Measurements from ENCODE around the gene UGT1A8. TPM values are rescaled to one million over a fixed set of nuclear protein-coding genes. Genes with fewer than 3 reads are reported as not detected.

UGT1A8 gene
- total and polyA plus RNA-seq, 12 donors = 0.11 TPM; not detected in 11

GRCh38 chr2:233796254-233796653, 178.8 kb downstream of the UGT1A8 start:
- ATAC-seq (no peak), DNase-seq (no peak)
- TF ChIP-seq, protein P1, sequence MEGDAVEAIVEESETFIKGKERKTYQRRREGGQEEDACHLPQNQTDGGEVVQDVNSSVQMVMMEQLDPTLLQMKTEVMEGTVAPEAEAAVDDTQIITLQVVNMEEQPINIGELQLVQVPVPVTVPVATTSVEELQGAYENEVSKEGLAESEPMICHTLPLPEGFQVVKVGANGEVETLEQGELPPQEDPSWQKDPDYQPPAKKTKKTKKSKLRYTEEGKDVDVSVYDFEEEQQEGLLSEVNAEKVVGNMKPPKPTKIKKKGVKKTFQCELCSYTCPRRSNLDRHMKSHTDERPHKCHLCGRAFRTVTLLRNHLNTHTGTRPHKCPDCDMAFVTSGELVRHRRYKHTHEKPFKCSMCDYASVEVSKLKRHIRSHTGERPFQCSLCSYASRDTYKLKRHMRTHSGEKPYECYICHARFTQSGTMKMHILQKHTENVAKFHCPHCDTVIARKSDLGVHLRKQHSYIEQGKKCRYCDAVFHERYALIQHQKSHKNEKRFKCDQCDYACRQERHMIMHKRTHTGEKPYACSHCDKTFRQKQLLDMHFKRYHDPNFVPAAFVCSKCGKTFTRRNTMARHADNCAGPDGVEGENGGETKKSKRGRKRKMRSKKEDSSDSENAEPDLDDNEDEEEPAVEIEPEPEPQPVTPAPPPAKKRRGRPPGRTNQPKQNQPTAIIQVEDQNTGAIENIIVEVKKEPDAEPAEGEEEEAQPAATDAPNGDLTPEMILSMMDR (IDR thresholded peaks at IDR 0.05) = no peak
- Histone ChIP-seq H3K36me3 (no peaks in the 10 kb centered on the region), H3K27me3 (peaks cover 0 to 7% (median 0%) of the 10 kb centered on the region in 7 donors), H3K4me3 (no peak overlapping the region), H3K4me1 (no peaks in the 10 kb centered on the region), H3K27ac (no peak overlapping the region), H3K9me3 (peaks cover 0 to 5% (median 0%) of the 10 kb centered on the region in 11 donors)
- intact Hi-C loops (cut with DNase I) = no loop called here
- WGBS, 2 donors = 85 to 86% methylated on average over 9 of the region's 9 CpGs

- intact Hi-C loops (cut with DNase I) = no loop called here
- no peak for ATAC-seq
- TF ChIP-seq, protein P1 (IDR thresholded peaks at IDR 0.05) = no peak
- Histone ChIP-seq H3K27ac (no peak overlapping the region), H3K36me3 (no peaks in the 10 kb centered on the region), H3K9me3 (peaks cover 0 to 5% (median 0%) of the 10 kb centered on the region in 11 donors), H3K27me3 (peaks cover 0 to 7% (median 0%) of the 10 kb centered on the region in 7 donors), H3K4me1 (no peaks in the 10 kb centered on the region), H3K4me3 (no peak overlapping the region)
- DNase-seq = no peak
- 76 to 79% methylated on average over 14 of the region's 14 CpGs for WGBS, 2 donors
Measured at GRCh38 chr2:233798335-233799086, 181.1 kb downstream of the UGT1A8 start.

DNA sequence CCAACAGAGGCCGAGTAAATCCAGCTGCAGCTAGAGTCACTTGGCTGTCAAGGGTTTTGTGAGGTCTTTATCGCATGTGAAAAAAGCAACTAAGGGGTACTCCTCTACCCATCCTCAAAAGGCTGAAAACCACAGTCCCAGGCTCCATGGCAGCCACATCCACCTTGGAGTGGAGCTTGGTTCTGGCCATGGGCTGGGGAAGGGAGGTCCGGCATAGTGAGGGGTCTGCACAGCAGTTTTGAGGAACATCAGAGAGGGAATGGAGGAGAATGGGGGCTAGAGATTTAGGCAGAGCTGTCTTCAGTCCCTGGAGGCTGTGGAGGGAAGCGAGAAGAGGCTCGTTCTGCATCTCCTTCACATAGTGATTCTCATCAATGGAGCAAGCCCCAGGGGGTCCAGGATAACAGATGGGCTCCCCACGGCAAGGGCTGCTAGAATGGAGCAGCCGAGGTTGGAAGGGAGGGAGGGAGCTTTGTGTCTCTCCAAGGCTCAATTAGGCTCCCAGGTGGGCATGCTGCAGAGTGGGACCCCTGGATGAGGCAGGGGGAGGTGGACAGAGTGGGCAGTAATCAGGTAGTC, 181.7 kb downstream of the UGT1A8 start:
- Histone ChIP-seq H3K9me3 (peaks cover 0 to 5% (median 0%) of the 10 kb centered on the region in 11 donors), H3K4me3 (no peak overlapping the region), H3K27me3 (peaks cover 0 to 6% (median 4%) of the 10 kb centered on the region in 7 donors), H3K27ac (no peak overlapping the region), H3K36me3 (no peaks in the 10 kb centered on the region), H3K4me1 (no peaks in the 10 kb centered on the region)
- ATAC-seq = no peak
- WGBS, 2 donors = 58% methylated on average over 7 of the region's 7 CpGs
- intact Hi-C loops (cut with DNase I) = no loop called here
- TF ChIP-seq, protein P1 (IDR thresholded peaks at IDR 0.05) = no peak
- DNase-seq = no peak

DNA sequence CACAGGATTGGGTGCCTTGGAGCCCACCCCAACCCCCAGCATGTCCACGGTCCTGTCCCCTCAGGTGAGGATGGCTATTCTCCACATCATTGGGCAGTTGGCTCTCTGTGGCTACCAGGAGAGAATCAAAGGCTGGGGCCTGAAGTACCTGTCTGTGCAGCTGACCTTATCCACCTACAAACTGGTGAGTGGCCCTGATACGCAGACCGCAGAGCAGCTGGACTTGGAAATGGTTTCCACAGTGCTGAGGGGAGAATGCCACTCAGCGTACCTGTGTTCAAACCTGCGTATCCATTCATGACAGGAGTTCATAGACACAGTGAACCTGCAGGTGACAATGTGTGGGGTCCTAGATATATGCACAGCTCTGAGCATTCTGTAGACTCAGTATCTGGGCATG, 182.3 kb downstream of the UGT1A8 start:
- ATAC-seq = no peak
- H3K9me3 ChIP-seq = peaks cover 0 to 5% (median 0%) of the 10 kb centered on the region in 11 donors
- 48 to 53% methylated on average over 5 of the region's 5 CpGs for WGBS, 2 donors

More for the DNA sequence above, 182.3 kb downstream of the UGT1A8 start:
- intact Hi-C loops (cut with DNase I) = no loop called here
- Histone ChIP-seq H3K27ac (no peak overlapping the region), H3K27me3 (peaks cover 0 to 5% (median 3%) of the 10 kb centered on the region in 7 donors), H3K36me3 (no peaks in the 10 kb centered on the region), H3K4me1 (no peaks in the 10 kb centered on the region), H3K4me3 (no peak overlapping the region)
- TF ChIP-seq, protein P1 (IDR thresholded peaks at IDR 0.05) = no peak
- no peak for DNase-seq

All from heart right ventricle (tissue), 16 donors.